Calu3 (cell line): Measurements from ENCODE around the gene EFNA2. TPM values are rescaled to one million over a fixed set of nuclear protein-coding genes. Genes with fewer than 3 reads are reported as not detected.

Experiments used
- BruUV-seq: library from RNA; stranded (reverse); fragments of 400-500 nt; replicated peaks from 2 replicates; lab custom pipeline; 2021; lab: Mats Ljungman, UMichigan
- CTCF ChIA-PET: fragments of 300-600 bp; sonication (Branson Sonifier 250); formaldehyde crosslinking; loops from one replicate; lab custom pipeline; 2022; ENCODE audit warnings: antibody characterized with exemption; lab: Charles Lee
- DNase-seq: peaks from one replicate; pipeline ENCODE4 v3.0.0; 2022
- H3K27ac Mint-ChIP-seq: one replicate; pipeline ENCODE4 v1.8.0; 2022; ENCODE audit warnings: mixed read lengths; ENCODE audit not compliant: unreplicated experiment
- H3K27me3 Mint-ChIP-seq: one replicate; pipeline ENCODE4 v1.8.0; 2022; ENCODE audit warnings: mixed read lengths; ENCODE audit not compliant: unreplicated experiment
- H3K36me3 Mint-ChIP-seq: one replicate; pipeline ENCODE4 v1.8.0; 2022; ENCODE audit warnings: mild to moderate bottlenecking, moderate library complexity, mixed read lengths; ENCODE audit not compliant: insufficient read depth, unreplicated experiment
- H3K4me1 Mint-ChIP-seq: one replicate; pipeline ENCODE4 v1.8.0; 2022; ENCODE audit warnings: mild to moderate bottlenecking, low read depth, mixed read lengths; ENCODE audit not compliant: unreplicated experiment
- H3K4me3 Mint-ChIP-seq: one replicate; pipeline ENCODE4 v1.8.0; 2022; ENCODE audit warnings: mild to moderate bottlenecking, low read depth, moderate library complexity, mixed read lengths; ENCODE audit not compliant: unreplicated experiment
- H3K9me3 Mint-ChIP-seq: one replicate; pipeline ENCODE4 v1.8.0; 2022; ENCODE audit warnings: low read depth, mixed read lengths; ENCODE audit not compliant: unreplicated experiment
- CTCF ChIP-seq: fragments of 200-600 bp; IDR thresholded peaks from one replicate; pipeline ENCODE4 v1.8.0; 2022; ENCODE audit warnings: antibody characterized with exemption; ENCODE audit not compliant: unreplicated experiment
- intact Hi-C: fragments of 100-400 bp; cut with micrococcal nuclease; formaldehyde crosslinking; loops from one replicate; pipeline ENCODE4 v1.10.0; 2022; ENCODE audit not compliant: unreplicated experiment
- total RNA-seq: library from RNA; stranded (reverse); gene quantifications from 2 replicates; pipeline ENCODE4 v1.2.3, GENCODE V29; 2022

Gene EFNA2
- total RNA-seq, 1 experiment from 2014 or later, result 0.90 TPM

- DNase-seq, result no peak
- no peaks in the 10 kb centered on the region for H3K27me3 Mint-ChIP-seq
Measured at GRCh38 chr19:1254081-1254527, 31.6 kb upstream of the EFNA2 start.

GRCh38 chr19:1254530-1255185, 31.0 kb upstream of the EFNA2 start:
- H3K27me3 Mint-ChIP-seq, result no peaks in the 10 kb centered on the region
- DNase-seq, result no peak
- no peak overlapping the region for H3K27ac Mint-ChIP-seq
- CTCF ChIA-PET, result no interaction called here
- H3K9me3 Mint-ChIP-seq, result no peaks in the 10 kb centered on the region
- H3K36me3 Mint-ChIP-seq, result peaks cover 96% of the 10 kb centered on the region
- TF ChIP-seq CTCF, result no peak
- no TSS peak for BruUV-seq
- intact Hi-C loops, result no loop called here
- H3K4me1 Mint-ChIP-seq, result peaks cover 8% of the 10 kb centered on the region
- H3K4me3 Mint-ChIP-seq, result peak overlapping the region; percentile 88

More at GRCh38 chr19:1254081-1254527, 31.6 kb upstream of the EFNA2 start:
- CTCF ChIA-PET, result interaction anchor here (1.4 to 1.7 kb wide), 3 partner anchors 8 to 12 kb away, joined by 6 to 9 read pairs (median 9); no protein-coding TSS in a partner anchor
- TF ChIP-seq CTCF, result no peak
- intact Hi-C loops, result no loop called here
- Mint-ChIP-seq H3K36me3 (peaks cover 93% of the 10 kb centered on the region), H3K9me3 (no peaks in the 10 kb centered on the region), H3K4me1 (peaks cover 8% of the 10 kb centered on the region), H3K27ac (no peak overlapping the region), H3K4me3 (peak overlapping the region; percentile 88)
- BruUV-seq, result no TSS peak

GRCh38 chr19:1255186-1256161, 30.2 kb upstream of the EFNA2 start:
- peaks cover 8% of the 10 kb centered on the region for H3K4me1 Mint-ChIP-seq
- no peak for TF ChIP-seq CTCF
- no peaks in the 10 kb centered on the region for H3K9me3 Mint-ChIP-seq
- H3K27me3 Mint-ChIP-seq, result no peaks in the 10 kb centered on the region
- CTCF ChIA-PET, result no interaction called here
- no TSS peak for BruUV-seq
- DNase-seq, result no peak
- H3K4me3 Mint-ChIP-seq, result peak overlapping the region; percentile 88
- H3K27ac Mint-ChIP-seq, result no peak overlapping the region
- intact Hi-C loops, result no loop called here
- peaks cover 95% of the 10 kb centered on the region for H3K36me3 Mint-ChIP-seq

GRCh38 chr19:1256646-1257474, 28.8 kb upstream of the EFNA2 start:
- intact Hi-C loops, result no loop called here
- Mint-ChIP-seq H3K27me3 (no peaks in the 10 kb centered on the region), H3K4me3 (no peak overlapping the region), H3K27ac (no peak overlapping the region), H3K9me3 (no peaks in the 10 kb centered on the region), H3K36me3 (peaks cover 97% of the 10 kb centered on the region), H3K4me1 (peaks cover 15% of the 10 kb centered on the region)
- CTCF ChIA-PET, result no interaction called here
- no TSS peak for BruUV-seq
- TF ChIP-seq CTCF, result no peak
- no peak for DNase-seq
